Body of pancreas (tissue), 4 donors: ENCODE data around the gene MYLK4. TPM values are rescaled to one million over a fixed set of nuclear protein-coding genes. Genes with fewer than 3 reads are reported as not detected.

Source experiments
- ATAC-seq: fragments of 150-250 bp; one replicate; pipeline ENCODE4 v1.9.1; 2016
- DNase-seq, 4 donors: peaks; one replicate each; pipeline ENCODE4 v3.0.0-alpha.2; 2019
- H3K27ac ChIP-seq, 4 donors: fragments of 200-600 bp; sonication (generic); 1 replicate in 3 of 4; 2 replicates in 1 of 4; pipeline versions ENCODE4 v1.5.1 to v1.6.1; 2016 to 2019; ENCODE audit warnings: mild to moderate bottlenecking in 1 of 4, mixed read lengths in 1 of 4, moderate library complexity in 1 of 4
- H3K27me3 ChIP-seq, 2 donors: fragments of 200-600 bp; sonication (generic); one replicate each; pipeline ENCODE4 v1.6.0; 2016; ENCODE audit warnings: mild to moderate bottlenecking in 1 of 2
- H3K36me3 ChIP-seq, 2 donors: fragments of 200-600 bp; sonication (generic); replicated peaks in 1 of 2; 2 replicates each; pipeline ENCODE4 v1.5.1; 2016; ENCODE audit warnings: low read depth in 2 of 2; ENCODE audit not compliant: insufficient read depth in 1 of 2
- H3K4me1 ChIP-seq: fragments of 200-600 bp; sonication (generic); one replicate; pipeline ENCODE4 v1.6.0; 2016
- H3K4me3 ChIP-seq, 2 donors: fragments of 200-600 bp; sonication (generic); 1 replicate in 1 of 2; 2 replicates in 1 of 2; pipeline ENCODE4 v1.5.1; 2016 to 2019
- H3K9me3 ChIP-seq, 3 donors: fragments of 200-600 bp; sonication (generic); 1 replicate in 2 of 3; 2 replicates in 1 of 3; pipeline ENCODE4 v1.5.1; 2016
- CTCF ChIP-seq, 7 experiments: fragments of 450-650 bp in 4 of 7; fragments of 200-600 bp in 3 of 7; sonication (generic) in 3 of 7; IDR thresholded peaks; one replicate each; pipeline ENCODE4 v1.5.1; 2016 to 2019; ENCODE audit warnings: antibody characterized with exemption in 7 of 7
- POLR2A ChIP-seq, 3 donors: fragments of 450-650 bp; IDR thresholded peaks; one replicate each; pipeline ENCODE4 v1.6.1; 2016; ENCODE audit warnings: antibody characterized with exemption in 3 of 3, mild to moderate bottlenecking in 2 of 3
- WGBS, 2 donors: methylation state at CpG; one replicate each; pipeline ENCODE4 v1.1.5; 2017; 5-methylcytosine and 5-hydroxymethylcytosine counted together
- intact Hi-C: fragments of 100-400 bp; cut with DNase I; formaldehyde crosslinking; loops from one replicate; pipeline ENCODE4 v1.15.1; 2023
- total RNA-seq, 2 donors: library from RNA; depleted of rRNA; stranded (reverse); fragments of >200 nt; gene quantifications; one replicate each; pipeline ENCODE4 v1.1.0, GENCODE V29; 2016

MYLK4 gene
- total RNA-seq, 2 donors from 2014 or later, result 0.26 to 0.33 TPM

GRCh38 chr6:2643130-2643529 lies 107.6 kb downstream of the MYLK4 start:
- intact Hi-C loops, result no loop called here
- no peak for TF ChIP-seq CTCF (IDR thresholded peaks at IDR 0.05)
- TF ChIP-seq POLR2A (IDR thresholded peaks at IDR 0.05), result no peak
- H3K27ac ChIP-seq, result no peak overlapping the region
- H3K27me3 ChIP-seq, result no peaks in the 10 kb centered on the region
- 33 to 51% methylated on average over 2 of the region's 2 CpGs for WGBS, 2 donors
- H3K9me3 ChIP-seq, result no peaks in the 10 kb centered on the region
- DNase-seq, result no peak
- H3K4me1 ChIP-seq, result peaks cover 4% of the 10 kb centered on the region
- no peak overlapping the region for H3K4me3 ChIP-seq
- no peak for ATAC-seq
- no peaks in the 10 kb centered on the region for H3K36me3 ChIP-seq

GRCh38 chr6:2641044-2641725 lies 109.5 kb downstream of the MYLK4 start:
- H3K27me3 ChIP-seq, result no peaks in the 10 kb centered on the region
- peaks cover 4% of the 10 kb centered on the region for H3K4me1 ChIP-seq
- no peaks in the 10 kb centered on the region for H3K36me3 ChIP-seq
- TF ChIP-seq CTCF (IDR thresholded peaks at IDR 0.05), result no peak
- TF ChIP-seq POLR2A (IDR thresholded peaks at IDR 0.05), result no peak
- WGBS, 2 donors, result 76 to 83% methylated on average over 14 of the region's 14 CpGs
- no peak for DNase-seq
- no peak for ATAC-seq
- H3K4me3 ChIP-seq, result no peak overlapping the region
- H3K27ac ChIP-seq, result no peak overlapping the region
- intact Hi-C loops, result no loop called here
- no peaks in the 10 kb centered on the region for H3K9me3 ChIP-seq

GRCh38 chr6:2640551-2640950 lies 110.2 kb downstream of the MYLK4 start:
- ATAC-seq (no peak), DNase-seq (no peak)
- Histone ChIP-seq H3K9me3 (no peaks in the 10 kb centered on the region), H3K4me1 (peaks cover 4% of the 10 kb centered on the region), H3K27me3 (no peaks in the 10 kb centered on the region), H3K36me3 (no peaks in the 10 kb centered on the region), H3K27ac (no peak overlapping the region), H3K4me3 (no peak overlapping the region)
- intact Hi-C loops, result no loop called here
- 66 to 81% methylated on average over 4 of the region's 4 CpGs for WGBS, 2 donors
- TF ChIP-seq POLR2A (IDR thresholded peaks at IDR 0.05) (no peak), CTCF (IDR thresholded peaks at IDR 0.05) (no peak)

- TF ChIP-seq POLR2A (IDR thresholded peaks at IDR 0.05), result no peak
- TF ChIP-seq CTCF (IDR thresholded peaks at IDR 0.05), result no peak
- Histone ChIP-seq H3K4me3 (no peak overlapping the region), H3K27ac (no peak overlapping the region), H3K4me1 (peaks cover 4% of the 10 kb centered on the region), H3K36me3 (no peaks in the 10 kb centered on the region), H3K27me3 (no peaks in the 10 kb centered on the region), H3K9me3 (no peaks in the 10 kb centered on the region)
- intact Hi-C loops, result loop anchor here (5.0 kb wide), 1 partner anchor 1048 kb away; no protein-coding TSS in a partner anchor
- WGBS, 2 donors, result 69 to 80% methylated on average over 8 of the region's 8 CpGs
- no peak for ATAC-seq
- DNase-seq, result no peak
Observed at GRCh38 chr6:2639896-2640295, 110.8 kb downstream of the MYLK4 start.

- Histone ChIP-seq H3K27ac (no peak overlapping the region), H3K27me3 (no peaks in the 10 kb centered on the region), H3K4me3 (no peak overlapping the region), H3K4me1 (peaks cover 6% of the 10 kb centered on the region), H3K9me3 (no peaks in the 10 kb centered on the region), H3K36me3 (no peaks in the 10 kb centered on the region)
- ATAC-seq (no peak), DNase-seq (no peak)
- intact Hi-C loops, result loop anchor here (5.0 kb wide), 1 partner anchor 1047 kb away; no protein-coding TSS in a partner anchor
- TF ChIP-seq CTCF (IDR thresholded peaks at IDR 0.05), result no peak
- no peak for TF ChIP-seq POLR2A (IDR thresholded peaks at IDR 0.05)
- WGBS, 2 donors, result 79 to 86% methylated on average over 1 to 11 of the region's 13 CpGs
Observed at GRCh38 chr6:2639167-2639566, 111.6 kb downstream of the MYLK4 start.
